Measurements from ENCODE around the gene HAGH. TPM values are rescaled to one million over a fixed set of nuclear protein-coding genes. Genes with fewer than 3 reads are reported as not detected.
A peak's percentile ranks its signal among the peaks of the same experiment; 100 is the strongest.

The HAGH gene
- total RNA-seq, 1 donor from 2014 or later, result 31.1 TPM

DNA sequence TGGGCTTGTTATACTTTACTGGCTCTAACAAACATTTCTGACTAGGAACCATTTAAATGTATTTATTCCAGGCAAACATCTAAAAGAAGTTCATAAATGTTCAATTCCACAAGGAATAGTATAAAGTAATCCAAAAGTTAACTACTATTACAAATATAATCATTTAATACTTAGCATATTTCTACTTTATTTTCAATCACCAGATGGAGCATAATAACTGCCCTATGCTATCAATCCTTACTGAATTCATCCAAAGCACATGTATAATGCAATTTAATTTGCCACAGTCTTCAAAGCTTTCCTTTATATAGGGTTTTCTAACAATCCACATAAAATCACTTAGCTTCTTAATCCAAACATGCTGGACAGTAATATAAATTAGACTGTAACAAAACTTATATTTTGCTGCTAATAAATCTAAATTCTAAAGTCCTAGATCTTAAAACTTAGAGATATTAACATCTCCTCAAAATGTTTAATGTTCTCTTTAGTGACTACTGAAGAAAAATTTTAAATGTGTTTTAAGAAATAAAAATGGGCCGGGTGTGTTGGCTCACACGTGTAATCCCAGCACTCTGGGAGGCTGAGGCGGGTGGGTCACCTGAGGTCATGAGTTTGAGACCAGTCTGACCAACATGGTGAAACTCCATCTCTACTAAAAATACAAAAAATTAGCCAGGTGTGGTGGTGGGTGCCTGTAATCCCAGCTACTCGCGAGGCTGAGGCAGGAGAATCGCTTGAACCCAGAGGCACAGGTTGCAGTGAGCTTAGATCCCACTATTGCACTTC, 39.5 kb upstream of the HAGH start:
- DNase-seq (ENCODE audit: low read depth, low spot score), result no peak
- Mint-ChIP-seq H3K4me3 (no peak overlapping the region), H3K27ac (ENCODE audit: unreplicated experiment) (no peak overlapping the region), H3K36me3 (ENCODE audit: low read depth) (no peaks in the 10 kb centered on the region), H3K9me3 (no peaks in the 10 kb centered on the region), H3K4me1 (no peaks in the 10 kb centered on the region), H3K27me3 (ENCODE audit: low read depth) (peaks cover 75% of the 10 kb centered on the region)
- TF ChIP-seq, protein P1, sequence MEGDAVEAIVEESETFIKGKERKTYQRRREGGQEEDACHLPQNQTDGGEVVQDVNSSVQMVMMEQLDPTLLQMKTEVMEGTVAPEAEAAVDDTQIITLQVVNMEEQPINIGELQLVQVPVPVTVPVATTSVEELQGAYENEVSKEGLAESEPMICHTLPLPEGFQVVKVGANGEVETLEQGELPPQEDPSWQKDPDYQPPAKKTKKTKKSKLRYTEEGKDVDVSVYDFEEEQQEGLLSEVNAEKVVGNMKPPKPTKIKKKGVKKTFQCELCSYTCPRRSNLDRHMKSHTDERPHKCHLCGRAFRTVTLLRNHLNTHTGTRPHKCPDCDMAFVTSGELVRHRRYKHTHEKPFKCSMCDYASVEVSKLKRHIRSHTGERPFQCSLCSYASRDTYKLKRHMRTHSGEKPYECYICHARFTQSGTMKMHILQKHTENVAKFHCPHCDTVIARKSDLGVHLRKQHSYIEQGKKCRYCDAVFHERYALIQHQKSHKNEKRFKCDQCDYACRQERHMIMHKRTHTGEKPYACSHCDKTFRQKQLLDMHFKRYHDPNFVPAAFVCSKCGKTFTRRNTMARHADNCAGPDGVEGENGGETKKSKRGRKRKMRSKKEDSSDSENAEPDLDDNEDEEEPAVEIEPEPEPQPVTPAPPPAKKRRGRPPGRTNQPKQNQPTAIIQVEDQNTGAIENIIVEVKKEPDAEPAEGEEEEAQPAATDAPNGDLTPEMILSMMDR (conservative IDR thresholded peaks at IDR 0.05), result no peak

DNA sequence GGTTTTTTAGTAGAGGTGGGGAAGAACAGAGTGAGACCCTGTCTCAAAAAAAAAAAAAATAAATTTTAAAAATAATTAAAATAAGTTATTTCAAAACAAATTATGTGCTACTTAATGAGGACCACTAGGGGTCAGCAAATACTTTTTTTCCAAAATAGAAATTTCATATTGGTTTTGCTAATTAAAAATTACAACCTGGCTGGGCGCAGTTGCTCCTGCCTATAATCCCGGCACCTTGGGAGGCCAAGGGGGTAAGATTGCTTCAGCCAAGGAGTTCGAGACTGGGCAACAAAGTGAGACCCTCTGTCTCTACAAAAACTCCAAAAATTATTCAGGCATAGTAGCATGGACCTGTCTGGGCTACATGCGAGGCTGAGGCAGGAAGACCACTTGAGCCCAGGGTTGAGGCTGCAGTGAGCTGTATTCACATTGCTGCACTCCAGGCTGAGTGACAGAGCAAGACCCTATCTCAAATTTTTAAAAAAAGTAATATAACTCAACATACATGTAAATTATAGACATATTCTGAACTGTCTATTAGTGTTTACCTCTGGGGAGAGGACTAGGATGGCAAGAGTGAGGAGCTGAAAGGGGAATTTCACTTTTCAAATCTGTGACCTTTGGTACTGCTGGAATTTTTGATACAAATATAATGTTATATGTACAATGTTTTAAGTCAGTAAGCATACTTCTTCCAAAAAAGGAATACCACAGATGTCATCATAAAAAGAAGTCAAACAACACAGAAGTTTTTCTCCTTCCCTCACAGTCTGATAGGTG, 37.2 kb upstream of the HAGH start:
- no peak overlapping the region for H3K4me3 Mint-ChIP-seq
- no peak overlapping the region for H3K27ac Mint-ChIP-seq (ENCODE audit: unreplicated experiment)
- TF ChIP-seq, protein P1 (conservative IDR thresholded peaks at IDR 0.05), result peak; percentile 83

GRCh38 chr16:1862394-1862793, 35.8 kb upstream of the HAGH start:
- Mint-ChIP-seq H3K27me3 (ENCODE audit: low read depth) (peaks cover 93% of the 10 kb centered on the region), H3K4me3 (no peak overlapping the region)
- TF ChIP-seq, protein P1 (conservative IDR thresholded peaks at IDR 0.05), result no peak

More for the DNA sequence above, 37.2 kb upstream of the HAGH start:
- no peaks in the 10 kb centered on the region for H3K36me3 Mint-ChIP-seq (ENCODE audit: low read depth)
- no peak for DNase-seq (ENCODE audit: low read depth, low spot score)
- H3K4me1 Mint-ChIP-seq, result no peaks in the 10 kb centered on the region
- H3K27me3 Mint-ChIP-seq (ENCODE audit: low read depth), result peaks cover 80% of the 10 kb centered on the region
- H3K9me3 Mint-ChIP-seq, result no peaks in the 10 kb centered on the region

GRCh38 chr16:1861730-1862129, 35.1 kb upstream of the HAGH start:
- Mint-ChIP-seq H3K36me3 (ENCODE audit: low read depth) (no peaks in the 10 kb centered on the region), H3K9me3 (no peaks in the 10 kb centered on the region), H3K4me1 (peaks cover 6% of the 10 kb centered on the region), H3K4me3 (no peak overlapping the region), H3K27ac (ENCODE audit: unreplicated experiment) (no peak overlapping the region), H3K27me3 (ENCODE audit: low read depth) (peaks cover 95% of the 10 kb centered on the region)
- TF ChIP-seq, protein P1 (conservative IDR thresholded peaks at IDR 0.05), result no peak
- no peak for DNase-seq (ENCODE audit: low read depth, low spot score)

More at GRCh38 chr16:1862394-1862793, 35.8 kb upstream of the HAGH start:
- Mint-ChIP-seq H3K4me1 (peaks cover 1% of the 10 kb centered on the region), H3K36me3 (ENCODE audit: low read depth) (no peaks in the 10 kb centered on the region), H3K9me3 (no peaks in the 10 kb centered on the region), H3K27ac (ENCODE audit: unreplicated experiment) (no peak overlapping the region)
- no peak for DNase-seq (ENCODE audit: low read depth, low spot score)

DNA sequence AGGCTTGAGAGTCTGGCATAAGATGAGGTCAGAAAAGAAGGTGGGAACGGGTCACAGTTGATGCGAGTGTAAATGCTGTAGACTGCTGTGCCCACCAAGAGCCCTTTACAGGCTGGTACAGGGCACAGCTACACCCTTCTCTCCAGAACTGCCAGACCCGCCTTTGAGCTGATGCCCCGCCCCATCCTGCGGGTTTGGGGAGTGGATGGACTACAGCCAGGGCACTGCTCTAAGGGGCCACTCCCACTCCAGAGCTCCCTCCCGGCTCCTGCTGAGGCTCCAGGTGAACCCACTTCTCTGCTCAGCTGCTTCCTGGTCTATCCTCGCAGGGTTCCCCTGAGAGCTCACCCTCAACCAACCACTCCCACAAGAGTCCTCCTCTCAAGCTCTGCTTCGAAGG, 33.0 kb upstream of the HAGH start:
- peaks cover 6% of the 10 kb centered on the region for H3K4me1 Mint-ChIP-seq
- H3K4me3 Mint-ChIP-seq, result no peak overlapping the region
- DNase-seq (ENCODE audit: low read depth, low spot score), result no peak
- H3K9me3 Mint-ChIP-seq, result no peaks in the 10 kb centered on the region
- H3K27ac Mint-ChIP-seq (ENCODE audit: unreplicated experiment), result no peak overlapping the region
- H3K27me3 Mint-ChIP-seq (ENCODE audit: low read depth), result peaks cover 89% of the 10 kb centered on the region
- TF ChIP-seq, protein P1 (conservative IDR thresholded peaks at IDR 0.05), result no peak
- H3K36me3 Mint-ChIP-seq (ENCODE audit: low read depth), result no peaks in the 10 kb centered on the region
